GM06990 (cell line): ENCODE measurements around the gene TNS1.

ENCODE experiments used
- DNase-seq: peaks from one replicate; pipeline ENCODE4 v3.0.0-alpha.2; 2011; ENCODE audit not compliant: insufficient read length; ENCODE audit errors: extremely low read depth
- H3K27me3 ChIP-seq: replicated peaks from 2 replicates; pipeline ENCODE4 v1.6.0; 2011; ENCODE audit warnings: low read length; ENCODE audit not compliant: control insufficient read depth, insufficient read depth
- H3K36me3 ChIP-seq: 2 replicates; pipeline ENCODE4 v1.5.1; 2011; ENCODE audit warnings: low read length; ENCODE audit not compliant: control insufficient read depth, insufficient read depth
- H3K4me3 ChIP-seq: replicated peaks from 2 replicates; pipeline ENCODE4 v1.5.1; 2011; ENCODE audit warnings: low read depth, mild to moderate bottlenecking, control low read depth, low read length
- TF ChIP-seq, protein P1 (sequence below): IDR thresholded peaks from 2 replicates; pipeline ENCODE4 v1.5.1; 2011; ENCODE audit warnings: low read length, control low read depth, mild to moderate bottlenecking, inconsistent platforms; ENCODE audit not compliant: insufficient read depth, poor library complexity, severe bottlenecking

Gene TNS1

DNA sequence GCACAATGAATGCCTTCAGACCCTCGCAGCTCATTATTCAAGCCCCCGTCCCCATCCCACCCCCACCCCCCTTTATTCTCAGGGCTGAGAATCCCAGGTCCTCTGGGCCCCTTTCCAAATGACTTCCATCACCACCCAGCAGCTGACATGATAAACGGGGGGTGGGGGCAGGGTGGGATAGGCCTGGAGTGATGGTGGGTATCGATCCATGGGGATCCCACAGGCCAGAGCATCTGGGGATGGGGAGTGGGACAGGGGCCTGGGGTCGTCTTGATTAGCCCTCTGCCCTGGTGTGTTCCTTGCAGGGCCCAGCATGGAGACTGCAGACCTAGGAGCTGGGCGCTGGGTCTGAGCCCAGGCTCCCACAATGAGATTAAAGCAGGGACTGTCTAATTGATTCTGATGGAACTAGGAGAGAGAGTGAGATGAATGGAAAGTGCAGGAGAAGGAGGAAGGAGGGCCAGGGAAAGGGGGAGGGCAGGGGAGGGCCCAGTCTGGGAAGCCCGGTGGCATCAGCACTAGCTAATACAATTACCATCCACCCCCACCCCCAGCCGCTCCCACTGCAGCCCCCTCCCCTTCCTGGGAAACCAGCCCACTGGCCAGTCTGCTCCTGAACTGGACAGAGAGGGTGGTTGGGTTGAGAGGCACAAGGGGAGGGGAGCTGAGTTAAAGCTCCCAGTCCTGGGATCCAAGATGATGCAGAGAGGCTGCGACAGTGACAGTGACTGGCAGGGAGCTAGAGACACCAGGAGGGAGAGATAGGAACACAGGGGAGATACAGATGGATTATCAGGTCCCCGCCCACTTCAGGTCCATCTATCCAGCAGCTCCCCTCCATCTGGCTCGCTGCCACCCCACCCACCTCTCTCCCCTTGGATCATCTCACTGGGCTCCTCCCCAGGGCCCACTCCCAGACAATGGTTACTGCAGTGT, 13.1 kb upstream of the TNS1 start:
- Histone ChIP-seq H3K4me3 (no peak overlapping the region), H3K27me3 (no peaks in the 10 kb centered on the region; the same call in none of the 2 replicates), H3K36me3 (no peaks in the 10 kb centered on the region)
- no peak for DNase-seq
- TF ChIP-seq, protein P1, sequence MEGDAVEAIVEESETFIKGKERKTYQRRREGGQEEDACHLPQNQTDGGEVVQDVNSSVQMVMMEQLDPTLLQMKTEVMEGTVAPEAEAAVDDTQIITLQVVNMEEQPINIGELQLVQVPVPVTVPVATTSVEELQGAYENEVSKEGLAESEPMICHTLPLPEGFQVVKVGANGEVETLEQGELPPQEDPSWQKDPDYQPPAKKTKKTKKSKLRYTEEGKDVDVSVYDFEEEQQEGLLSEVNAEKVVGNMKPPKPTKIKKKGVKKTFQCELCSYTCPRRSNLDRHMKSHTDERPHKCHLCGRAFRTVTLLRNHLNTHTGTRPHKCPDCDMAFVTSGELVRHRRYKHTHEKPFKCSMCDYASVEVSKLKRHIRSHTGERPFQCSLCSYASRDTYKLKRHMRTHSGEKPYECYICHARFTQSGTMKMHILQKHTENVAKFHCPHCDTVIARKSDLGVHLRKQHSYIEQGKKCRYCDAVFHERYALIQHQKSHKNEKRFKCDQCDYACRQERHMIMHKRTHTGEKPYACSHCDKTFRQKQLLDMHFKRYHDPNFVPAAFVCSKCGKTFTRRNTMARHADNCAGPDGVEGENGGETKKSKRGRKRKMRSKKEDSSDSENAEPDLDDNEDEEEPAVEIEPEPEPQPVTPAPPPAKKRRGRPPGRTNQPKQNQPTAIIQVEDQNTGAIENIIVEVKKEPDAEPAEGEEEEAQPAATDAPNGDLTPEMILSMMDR, result no peak

DNA sequence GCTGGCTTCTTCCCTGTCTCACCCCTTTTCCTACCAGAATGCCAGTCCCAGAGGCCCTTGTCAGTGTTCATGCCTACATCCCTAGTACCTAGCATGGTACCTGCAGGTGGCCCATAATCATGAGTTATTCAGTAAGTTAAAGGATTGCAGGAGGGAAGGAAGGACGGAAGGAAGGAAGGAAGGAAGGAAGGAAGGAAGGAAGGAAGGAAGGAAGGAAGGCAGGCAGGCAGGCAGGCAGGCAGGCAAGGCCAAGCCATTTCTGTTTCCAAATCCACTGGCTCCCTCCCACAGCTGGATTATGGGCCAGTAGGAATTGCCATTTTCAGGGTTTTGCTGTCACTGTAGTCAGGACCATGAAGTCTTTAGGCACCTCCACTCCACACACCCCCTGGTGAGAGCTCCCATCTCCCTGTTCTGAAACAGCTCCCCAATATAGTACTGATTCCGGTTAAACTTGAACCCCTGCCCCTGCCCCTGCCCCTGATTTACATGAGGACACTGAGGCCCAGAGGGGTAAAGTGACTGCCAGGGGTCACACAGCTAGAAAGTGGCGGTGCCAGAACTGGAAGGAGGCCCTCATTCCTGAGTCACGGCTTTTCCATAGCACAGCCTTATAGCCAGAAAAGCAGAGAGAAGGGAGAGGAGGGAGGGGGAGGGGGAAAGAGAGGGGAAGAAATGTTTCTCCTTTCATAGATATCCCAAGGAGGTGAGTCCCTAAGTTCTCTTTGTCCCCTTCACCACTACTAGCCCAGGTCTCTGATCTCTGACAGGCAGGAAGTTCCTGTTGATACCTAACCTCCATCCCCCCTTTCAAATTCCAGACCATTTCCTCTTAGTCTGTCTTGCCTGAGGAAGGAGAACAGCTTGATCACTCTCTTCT, 12.2 kb upstream of the TNS1 start:
- H3K27me3 ChIP-seq, result no peaks in the 10 kb centered on the region; the same call in none of the 2 replicates

DNA sequence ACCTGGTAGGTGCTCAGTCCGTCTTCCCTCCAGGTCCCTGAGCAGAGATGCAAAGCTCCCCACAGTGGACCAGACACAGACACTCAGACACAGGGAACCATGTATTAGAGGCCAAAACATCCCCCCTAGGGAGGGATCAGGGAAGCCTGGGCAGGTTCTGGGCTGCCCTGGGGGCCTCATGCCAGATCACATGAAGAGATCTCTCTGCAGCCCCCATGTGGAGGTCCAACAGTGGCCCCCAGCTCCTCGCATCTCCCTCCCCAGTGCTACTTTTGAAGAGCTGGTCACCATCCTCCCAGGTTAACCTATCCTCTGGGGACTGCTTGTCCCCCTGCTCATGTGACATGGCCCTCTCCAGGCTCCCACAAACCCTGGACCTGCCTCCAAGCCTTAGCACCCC, 10.5 kb upstream of the TNS1 start:
- no peaks in the 10 kb centered on the region for H3K36me3 ChIP-seq
- no peak overlapping the region for H3K4me3 ChIP-seq
- no peak for DNase-seq
- TF ChIP-seq, protein P1, result no peak
- no peaks in the 10 kb centered on the region; the same call in none of the 2 replicates for H3K27me3 ChIP-seq

More for the DNA sequence above, 12.2 kb upstream of the TNS1 start:
- H3K4me3 ChIP-seq, result no peak overlapping the region
- no peaks in the 10 kb centered on the region for H3K36me3 ChIP-seq
- DNase-seq, result no peak
- TF ChIP-seq, protein P1, result no peak

DNA sequence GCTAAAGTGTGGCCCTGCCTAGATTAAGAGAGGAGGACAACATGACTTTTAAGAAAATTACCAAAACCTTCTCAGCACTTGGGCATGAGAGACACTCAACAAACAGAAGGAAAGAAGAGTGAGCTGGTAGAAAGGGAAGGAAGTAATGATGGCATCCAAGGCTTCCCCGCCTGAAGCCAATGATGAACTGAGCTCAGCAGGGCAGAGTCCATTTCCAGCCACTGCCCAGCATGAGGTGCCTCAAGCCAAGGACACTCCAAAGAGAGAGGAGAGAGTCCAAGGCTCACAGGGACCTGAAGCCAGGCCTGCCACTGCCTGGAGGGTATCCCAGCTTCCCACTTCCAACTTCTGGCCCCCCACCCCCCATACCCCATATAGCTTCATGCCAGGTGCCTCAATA, 9.5 kb upstream of the TNS1 start:
- no peak for DNase-seq
- TF ChIP-seq, protein P1, result no peak
- no peaks in the 10 kb centered on the region; the same call in none of the 2 replicates for H3K27me3 ChIP-seq

DNA sequence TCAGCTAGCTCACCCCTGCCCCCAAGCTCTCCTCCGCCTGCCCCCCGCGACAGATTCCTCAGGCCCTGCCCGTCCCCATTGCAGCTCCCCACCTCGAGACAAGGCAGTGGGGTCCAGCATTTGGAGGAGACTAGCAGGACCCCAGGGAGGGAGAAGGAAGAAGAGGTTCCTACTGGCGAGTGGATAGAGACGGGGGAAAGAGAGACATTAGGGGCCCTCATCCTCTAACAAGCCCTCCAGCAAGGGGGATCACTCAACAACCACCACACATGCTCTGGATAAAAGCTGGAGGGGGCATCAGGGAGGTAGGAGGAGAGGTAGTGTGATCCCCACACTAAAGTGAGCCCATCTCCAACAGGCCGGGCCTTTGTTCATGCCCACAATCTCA, 8.9 kb upstream of the TNS1 start:
- TF ChIP-seq, protein P1, result no peak
- Histone ChIP-seq H3K36me3 (no peaks in the 10 kb centered on the region), H3K4me3 (no peak overlapping the region), H3K27me3 (no peaks in the 10 kb centered on the region; the same call in none of the 2 replicates)
- no peak for DNase-seq

More for the DNA sequence above, 9.5 kb upstream of the TNS1 start:
- Histone ChIP-seq H3K4me3 (no peak overlapping the region), H3K36me3 (no peaks in the 10 kb centered on the region)
